GM19468 (cell line): ENCODE measurements around the gene BAMBI.
"Not testable (repeated sequence)": the region's sequence is repeated elsewhere in the genome, so short reads cannot be mapped to it uniquely, and the experiment has no call there.

ENCODE experiments used
- ATAC-seq: cut with Tn5 transposase; IDR thresholded peaks from one replicate; pipeline ENCODE4 v1.9.1; 2021; ENCODE audit warnings: mild to moderate bottlenecking, moderate library complexity, moderate number of reproducible peaks; ENCODE audit not compliant: unreplicated experiment; ENCODE audit errors: extremely low read depth

BAMBI gene

DNA sequence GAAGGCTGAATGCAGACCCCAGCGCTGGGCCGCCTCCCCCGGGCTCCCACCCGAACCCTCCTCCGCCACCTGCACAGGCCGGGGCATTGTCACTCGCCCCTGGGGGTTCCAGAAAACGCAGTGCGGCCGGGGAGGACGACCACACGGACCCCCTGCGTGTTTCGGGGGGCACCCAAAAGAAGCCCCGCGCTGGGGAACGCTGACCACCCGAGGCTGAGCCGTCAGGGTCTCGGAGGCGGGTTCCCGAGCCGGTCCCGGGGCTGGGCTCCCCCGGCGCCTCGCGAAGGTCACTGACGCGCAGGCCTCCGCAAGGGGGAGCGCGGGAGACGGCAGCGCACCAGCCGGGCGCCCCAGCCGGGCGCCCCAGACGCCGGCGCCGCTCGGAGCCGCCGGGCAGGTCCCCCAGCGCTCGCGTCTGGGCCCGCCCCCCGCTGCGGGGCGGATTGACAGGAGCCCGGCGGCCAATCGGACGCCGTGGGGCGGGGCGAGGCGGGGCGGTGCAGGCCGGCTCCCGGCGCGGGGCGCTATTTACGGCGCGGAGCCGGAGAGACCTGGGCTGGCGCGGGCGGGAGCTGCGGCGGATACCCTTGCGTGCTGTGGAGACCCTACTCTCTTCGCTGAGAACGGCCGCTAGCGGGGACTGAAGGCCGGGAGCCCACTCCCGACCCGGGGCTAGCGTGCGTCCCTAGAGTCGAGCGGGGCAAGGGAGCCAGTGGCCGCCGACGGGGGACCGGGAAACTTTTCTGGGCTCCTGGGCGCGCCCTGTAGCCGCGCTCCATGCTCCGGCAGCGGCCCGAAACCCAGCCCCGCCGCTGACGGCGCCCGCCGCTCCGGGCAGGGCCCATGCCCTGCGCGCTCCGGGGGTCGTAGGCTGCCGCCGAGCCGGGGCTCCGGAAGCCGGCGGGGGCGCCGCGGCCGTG, at the start of gene BAMBI:
TSS of gene BAMBI (plus strand) at position 554 of the 920 bp plus-strand sequence. CDS start 377 bp downstream, outside the sequence.
- peak; percentile 90 for ATAC-seq

- no peak for ATAC-seq
These were observed 49.0 kb upstream of the BAMBI start for GRCh38 chr10:28628184-28628893.

GRCh38 chr10:28631896-28632583, 45.3 kb upstream of the BAMBI start:
- no peak for ATAC-seq

- ATAC-seq = no peak
These were observed 44.8 kb upstream of the BAMBI start for GRCh38 chr10:28632584-28632945.

GRCh38 chr10:28633750-28634149, 43.6 kb upstream of the BAMBI start:
- ATAC-seq = no peak

DNA sequence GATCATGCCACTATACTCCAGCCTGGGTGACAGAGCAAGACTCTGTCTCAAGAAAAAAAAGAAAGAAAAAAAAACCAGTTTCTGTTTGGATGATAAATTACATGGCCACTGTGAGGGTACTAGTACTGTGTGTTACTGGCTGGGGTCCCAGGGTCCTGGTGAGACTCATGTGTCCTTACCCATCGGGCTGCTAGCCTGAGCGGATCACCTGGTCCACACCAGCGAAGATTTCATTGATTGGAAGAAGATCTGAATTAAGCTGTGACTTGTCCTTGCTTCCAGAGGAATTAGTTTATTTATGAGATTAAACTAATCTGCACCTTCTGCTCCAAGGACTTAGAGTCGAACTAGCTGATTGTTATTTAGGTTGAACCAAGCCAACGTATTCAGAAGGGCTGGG, 40.0 kb upstream of the BAMBI start:
- ATAC-seq = no peak

GRCh38 chr10:28638392-28638791, 38.9 kb upstream of the BAMBI start:
- ATAC-seq = no peak

- ATAC-seq = no peak
These were observed 36.8 kb upstream of the BAMBI start for GRCh38 chr10:28640551-28640950.

GRCh38 chr10:28644647-28645046, 32.7 kb upstream of the BAMBI start:
- no peak for ATAC-seq

GRCh38 chr10:28652106-28652505, 25.2 kb upstream of the BAMBI start:
- no peak for ATAC-seq

- no peak for ATAC-seq
These were observed 24.6 kb upstream of the BAMBI start for GRCh38 chr10:28652703-28653102.

- not testable (repeated sequence) for ATAC-seq
These were observed 18.5 kb upstream of the BAMBI start for GRCh38 chr10:28658824-28659223.

GRCh38 chr10:28661035-28661434, 16.3 kb upstream of the BAMBI start:
- no peak for ATAC-seq

GRCh38 chr10:28663576-28664368, 13.5 kb upstream of the BAMBI start:
- peak; percentile 92 for ATAC-seq

DNA sequence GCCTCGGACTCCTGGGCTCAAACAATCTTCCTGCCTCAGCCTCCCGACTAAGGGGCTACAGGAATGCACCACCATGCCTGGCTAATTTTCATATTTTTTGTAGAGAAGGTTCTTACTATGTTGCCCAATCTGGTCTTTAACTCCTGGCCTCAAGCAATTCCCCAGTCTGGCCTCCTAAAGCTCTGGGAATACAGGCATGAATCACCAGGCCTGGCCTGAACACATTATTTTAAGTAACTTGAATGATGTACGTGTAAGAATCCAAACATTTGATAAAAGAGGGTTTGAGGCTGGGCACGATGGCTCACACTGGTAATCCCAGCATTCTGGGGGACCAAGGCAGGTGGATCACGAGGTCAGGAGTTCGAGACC, 13.0 kb upstream of the BAMBI start:
- ATAC-seq = no peak

- ATAC-seq = no peak
These were observed 10.4 kb upstream of the BAMBI start for GRCh38 chr10:28666751-28667467.

- ATAC-seq = no peak
These were observed 8.7 kb upstream of the BAMBI start for GRCh38 chr10:28668363-28669226.
